Dedifferentiated amniotic fluid mesenchymal stem cell (primary cell): Measurements from ENCODE around the gene CLDN2.

Source experiments
- DNase-seq: peaks from one replicate; pipeline ENCODE4 v3.0.0-alpha.2; 2016; ENCODE audit errors: extremely low spot score

CLDN2 gene

DNA sequence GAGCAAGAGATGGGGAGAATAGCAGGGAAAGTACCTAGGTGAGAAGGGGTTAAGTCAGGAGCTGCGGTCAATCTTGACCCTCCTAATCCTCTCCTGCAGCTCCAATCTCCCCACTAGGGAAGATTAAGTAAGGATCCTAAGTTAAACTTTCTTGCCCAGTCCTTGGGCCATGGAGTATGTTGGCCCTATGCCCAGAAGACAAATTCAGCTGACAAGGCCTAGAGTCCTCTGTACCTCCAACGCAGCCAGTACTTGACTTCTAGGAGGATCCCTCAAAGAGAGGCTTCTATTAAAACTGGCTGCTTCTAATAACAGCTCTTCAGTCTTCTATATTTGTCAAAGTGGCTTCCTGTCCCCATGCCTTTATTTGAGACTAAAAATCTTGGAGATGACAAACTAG, 1.4 kb downstream of the CLDN2 start:
- DNase-seq, result no peak

DNA sequence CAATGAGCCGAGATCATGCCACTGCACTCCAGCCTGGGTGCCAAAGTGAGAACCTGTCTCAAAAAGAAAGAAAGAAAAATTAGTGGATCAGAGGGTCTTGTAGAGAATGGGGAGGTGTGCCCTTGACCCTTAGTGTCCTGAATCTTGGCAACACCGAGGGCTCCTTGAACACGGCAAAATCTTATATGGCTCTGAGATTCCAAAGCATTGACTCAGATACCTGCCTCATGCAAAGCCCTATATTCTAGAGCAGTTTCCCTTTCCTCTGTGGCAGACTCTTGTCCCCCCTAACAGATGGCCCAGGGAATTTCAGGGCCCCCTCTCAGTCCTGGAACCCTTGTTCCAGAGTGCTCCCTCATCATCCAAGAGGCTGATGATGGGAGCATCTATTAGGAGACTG, 6.8 kb downstream of the CLDN2 start:
- DNase-seq, result no peak

DNA sequence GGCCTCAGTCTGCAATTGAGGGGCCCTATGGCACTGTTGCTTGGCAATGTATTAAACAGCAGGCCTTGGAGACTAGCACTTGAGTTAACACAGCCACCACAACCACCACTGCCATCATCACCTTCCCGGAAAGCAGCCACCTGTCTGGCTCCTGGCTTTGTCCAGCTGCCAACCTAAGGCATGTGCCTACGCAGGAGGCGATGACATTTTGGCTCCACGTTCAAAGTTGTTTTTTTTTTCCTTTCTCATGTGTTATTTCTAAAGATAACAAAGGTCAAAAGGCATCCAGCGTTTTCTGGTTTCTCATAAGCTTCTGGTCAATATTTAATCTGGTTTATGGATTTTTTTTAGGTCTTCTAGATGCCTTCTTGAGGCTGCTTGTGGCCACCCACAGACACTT, 7.5 kb downstream of the CLDN2 start:
- DNase-seq, result no peak

DNA sequence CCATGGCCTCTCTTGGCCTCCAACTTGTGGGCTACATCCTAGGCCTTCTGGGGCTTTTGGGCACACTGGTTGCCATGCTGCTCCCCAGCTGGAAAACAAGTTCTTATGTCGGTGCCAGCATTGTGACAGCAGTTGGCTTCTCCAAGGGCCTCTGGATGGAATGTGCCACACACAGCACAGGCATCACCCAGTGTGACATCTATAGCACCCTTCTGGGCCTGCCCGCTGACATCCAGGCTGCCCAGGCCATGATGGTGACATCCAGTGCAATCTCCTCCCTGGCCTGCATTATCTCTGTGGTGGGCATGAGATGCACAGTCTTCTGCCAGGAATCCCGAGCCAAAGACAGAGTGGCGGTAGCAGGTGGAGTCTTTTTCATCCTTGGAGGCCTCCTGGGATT, 8.0 kb downstream of the CLDN2 start:
- no peak for DNase-seq

DNA sequence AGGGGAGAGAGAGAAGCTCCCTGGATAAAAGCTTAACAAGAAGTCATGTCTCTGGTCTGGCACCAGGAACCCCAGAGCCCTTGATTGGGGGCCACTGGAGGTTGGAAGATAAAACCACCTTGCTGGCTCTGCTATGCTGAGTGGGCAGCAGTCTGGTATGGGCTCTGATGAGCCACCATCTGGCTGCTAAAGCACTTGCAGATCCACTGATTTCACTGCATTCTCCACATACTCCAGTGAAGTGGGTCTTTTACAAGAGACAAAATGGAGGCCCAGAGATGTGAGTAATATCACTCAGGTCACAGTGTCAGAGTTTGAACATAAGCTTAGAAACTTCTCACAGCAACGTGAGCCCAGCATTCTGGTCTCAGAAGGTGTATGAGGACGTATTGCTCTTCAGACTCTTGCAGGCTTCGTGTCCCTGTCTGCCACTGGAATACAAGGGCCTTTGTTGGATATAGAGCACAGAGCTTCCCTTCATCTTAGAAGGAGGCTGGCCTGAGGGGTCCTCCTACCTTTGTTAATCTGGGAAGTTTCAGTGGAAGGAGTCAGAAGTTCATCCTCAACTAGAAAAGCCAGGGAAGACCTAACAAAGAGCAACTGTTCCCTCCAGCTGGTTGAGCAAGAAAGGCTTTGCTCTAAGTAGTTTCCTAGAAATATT, 11.8 kb downstream of the CLDN2 start:
- DNase-seq, result no peak

DNA sequence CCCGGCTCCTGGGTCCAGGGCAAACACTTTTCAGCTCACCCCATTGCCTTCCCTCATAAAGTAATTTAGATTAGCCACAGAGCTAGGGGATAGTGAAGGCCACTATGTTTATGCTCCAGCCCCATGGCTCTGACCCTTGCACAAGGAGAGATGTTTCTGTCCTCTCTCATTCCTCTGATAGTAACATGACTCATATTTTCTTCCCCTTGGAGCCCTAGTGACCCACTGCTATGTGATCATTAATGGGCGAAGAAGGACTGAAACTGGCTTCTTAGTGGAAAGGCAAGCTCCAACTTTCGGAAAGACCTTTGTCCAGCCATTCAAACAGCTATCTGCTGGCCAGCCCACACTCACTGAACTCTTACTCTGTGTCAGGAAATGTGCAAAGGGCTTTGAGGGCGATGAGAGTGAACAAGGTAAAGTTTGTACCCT, 12.3 kb downstream of the CLDN2 start:
- no peak for DNase-seq

DNA sequence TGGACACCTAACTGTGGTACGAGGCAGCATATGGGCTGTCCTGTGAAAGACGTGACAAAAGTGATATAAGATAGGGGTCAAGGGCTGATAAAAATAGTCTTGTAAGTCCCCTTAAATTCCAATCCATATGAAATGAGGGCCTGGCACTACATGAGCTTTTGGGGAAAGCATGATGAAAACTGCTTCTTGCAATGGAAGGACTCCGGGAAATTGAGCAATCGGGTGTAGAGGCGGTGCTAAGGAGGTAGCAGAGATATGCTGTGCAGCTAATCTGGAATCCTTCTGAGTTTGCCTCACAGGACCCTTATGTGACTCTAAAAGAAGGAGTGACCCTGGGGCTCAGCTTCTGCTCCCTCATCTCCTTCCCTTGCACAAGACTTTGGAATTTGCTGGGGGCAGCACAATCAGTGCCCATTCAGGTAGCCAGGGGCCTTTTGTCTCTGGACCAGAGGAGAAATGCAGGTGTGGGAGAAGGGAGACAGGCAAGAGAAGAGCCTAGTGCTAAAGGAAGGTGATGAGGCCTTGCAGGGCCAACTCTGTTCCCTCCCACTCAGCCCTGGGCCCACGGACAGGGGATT, 12.8 kb downstream of the CLDN2 start:
- DNase-seq, result no peak

DNA sequence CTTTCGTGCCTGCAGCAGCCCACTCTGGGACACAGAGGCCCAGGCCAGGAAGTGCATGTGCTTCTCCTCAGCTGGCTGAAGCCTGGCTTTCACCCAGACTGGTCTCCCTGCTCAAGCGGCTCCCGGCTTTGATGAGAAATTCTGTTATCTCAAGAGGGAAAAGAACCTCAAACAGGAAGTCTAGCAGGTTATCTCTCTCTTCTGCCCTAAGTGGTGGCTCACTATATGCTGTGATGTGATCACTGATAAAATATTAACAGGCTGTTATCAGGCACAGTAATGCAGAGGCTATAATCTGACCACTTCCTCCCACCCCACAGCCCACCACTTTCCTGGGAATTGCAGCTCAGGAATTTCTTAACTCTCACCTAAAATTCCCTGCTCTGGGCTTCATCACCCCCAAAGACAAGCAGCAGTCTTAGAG, 13.3 kb downstream of the CLDN2 start:
- DNase-seq, result no peak

DNA sequence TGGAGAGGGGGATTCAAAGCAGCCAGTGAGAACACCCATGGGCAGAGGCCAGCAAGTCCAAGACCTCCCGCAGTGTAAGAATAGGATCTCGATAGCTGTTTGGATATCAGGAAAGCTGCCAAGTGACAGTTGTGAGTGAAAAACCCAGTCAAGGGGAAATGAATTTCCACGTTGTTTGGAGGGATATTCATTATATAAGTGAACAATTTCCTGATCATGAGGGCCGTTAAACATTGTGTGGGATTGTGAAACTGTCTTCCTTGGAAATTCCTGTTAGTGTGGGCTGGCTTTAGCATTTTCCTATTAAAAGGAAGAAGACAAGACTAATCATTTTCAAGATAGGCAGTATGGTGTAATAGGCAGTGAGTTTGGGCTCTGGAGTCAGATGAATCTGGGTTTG, 15.0 kb downstream of the CLDN2 start:
- DNase-seq, result no peak

DNA sequence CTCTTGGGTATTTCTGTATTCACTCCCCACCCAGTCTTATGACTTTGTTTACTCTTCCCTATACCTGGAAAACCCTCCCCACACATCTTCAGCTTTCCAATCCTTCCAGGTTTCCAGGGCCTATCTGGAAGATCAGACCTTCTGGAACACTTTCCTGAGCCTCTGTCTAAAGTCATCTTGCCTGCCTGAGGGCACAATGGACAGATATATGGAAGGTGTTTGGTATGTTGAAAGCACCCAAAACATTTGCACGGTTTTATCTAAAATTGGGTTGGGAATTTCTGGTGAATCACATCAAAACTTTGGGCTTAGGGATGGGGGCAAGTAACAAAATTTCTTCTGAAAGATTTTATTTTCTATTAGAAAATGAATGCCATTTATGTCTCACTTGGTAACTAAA, 16.0 kb downstream of the CLDN2 start:
- DNase-seq, result no peak

DNA sequence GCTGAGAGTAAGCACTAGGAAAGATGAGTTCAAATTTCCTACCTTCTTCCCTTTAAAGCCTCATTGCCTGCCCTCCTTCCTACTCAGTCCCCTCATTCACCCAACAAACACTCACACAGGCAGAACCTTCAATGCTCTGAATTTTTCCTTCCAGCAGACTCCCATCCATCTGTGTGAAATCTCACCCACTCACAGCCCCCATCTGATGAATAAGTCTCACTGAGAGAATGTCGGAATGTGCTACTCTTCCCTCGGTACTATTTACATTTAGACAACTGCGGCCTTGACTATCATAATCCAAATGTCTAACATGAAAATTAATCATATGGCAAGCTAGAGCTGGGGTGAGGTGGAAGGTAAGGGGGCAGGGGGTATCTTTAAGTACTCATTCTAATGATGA, 19.4 kb downstream of the CLDN2 start:
- no peak for DNase-seq

DNA sequence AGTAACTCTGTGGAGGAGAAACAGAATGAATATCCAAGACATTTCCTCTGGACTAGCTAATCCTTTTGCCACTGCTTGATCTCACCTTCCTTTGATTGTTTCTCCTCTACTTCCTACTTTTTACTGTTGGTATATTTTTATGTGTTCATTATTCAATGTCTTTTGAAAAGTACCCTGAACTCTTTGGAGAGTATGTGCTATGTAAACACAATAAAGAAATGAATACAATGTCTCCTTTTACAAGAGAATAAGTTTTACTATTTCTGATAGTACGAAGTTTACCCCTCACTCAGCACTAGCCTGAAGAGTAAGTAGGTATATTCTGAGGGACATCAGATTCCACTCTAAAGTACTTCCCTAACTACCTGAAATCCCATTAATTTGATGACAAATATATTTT, 19.9 kb downstream of the CLDN2 start:
- DNase-seq, result no peak

DNA sequence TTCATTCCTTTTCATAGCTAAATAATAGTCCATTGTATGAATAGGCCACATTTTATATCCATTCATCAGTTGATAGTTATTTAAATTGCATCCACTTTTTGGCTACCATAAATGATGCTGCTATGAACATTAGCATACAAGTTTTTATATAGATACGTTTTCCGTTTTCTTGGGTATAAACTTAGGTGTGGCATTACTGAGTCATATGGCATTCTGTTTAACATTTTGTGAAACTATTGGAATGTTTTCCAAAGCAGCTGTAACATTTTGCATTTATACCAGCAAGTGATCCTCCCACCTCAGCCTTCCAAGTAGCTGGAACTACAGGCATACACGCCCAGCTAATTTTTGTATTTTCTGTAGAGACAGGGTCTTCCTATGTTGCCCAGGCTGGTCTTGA, 26.3 kb downstream of the CLDN2 start:
- DNase-seq, result no peak

DNA sequence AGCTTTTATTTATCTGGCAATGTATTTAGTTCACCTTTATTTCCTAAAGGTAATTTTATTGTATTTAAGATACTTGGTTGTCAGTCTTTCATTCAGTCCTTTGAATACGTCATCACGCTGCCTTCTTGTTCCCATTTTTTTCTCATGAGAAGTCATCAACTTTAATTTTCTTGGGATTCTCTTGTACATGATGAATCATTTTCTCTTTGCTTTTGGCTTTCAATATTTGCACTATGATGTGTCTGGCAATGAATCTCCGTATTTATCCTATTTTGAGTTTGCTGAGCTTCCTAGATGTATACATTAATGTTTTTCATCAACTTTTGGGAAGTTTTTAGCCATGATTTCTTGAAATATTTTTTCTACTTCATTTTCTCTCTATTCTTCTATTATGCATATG, 28.4 kb downstream of the CLDN2 start:
- DNase-seq, result no peak

DNA sequence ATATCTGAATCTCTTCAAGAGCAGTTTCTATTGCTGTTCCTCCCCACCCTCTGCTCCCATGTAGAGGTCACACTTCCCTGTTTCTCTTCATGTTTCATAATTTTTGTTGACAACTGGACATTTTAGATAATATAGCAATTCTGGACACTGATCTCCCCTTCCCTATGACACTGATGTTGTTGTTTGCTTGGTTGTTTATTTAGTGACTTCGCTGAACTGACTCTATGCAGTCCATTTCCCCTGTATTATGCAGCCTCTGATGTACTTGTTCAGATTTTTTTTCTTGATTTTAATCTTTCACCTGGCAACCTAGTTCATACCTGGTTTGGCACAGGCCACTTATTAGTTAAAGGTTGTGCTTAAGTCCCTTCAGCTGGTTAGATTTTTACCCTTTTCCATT, 29.2 kb downstream of the CLDN2 start:
- no peak for DNase-seq

DNA sequence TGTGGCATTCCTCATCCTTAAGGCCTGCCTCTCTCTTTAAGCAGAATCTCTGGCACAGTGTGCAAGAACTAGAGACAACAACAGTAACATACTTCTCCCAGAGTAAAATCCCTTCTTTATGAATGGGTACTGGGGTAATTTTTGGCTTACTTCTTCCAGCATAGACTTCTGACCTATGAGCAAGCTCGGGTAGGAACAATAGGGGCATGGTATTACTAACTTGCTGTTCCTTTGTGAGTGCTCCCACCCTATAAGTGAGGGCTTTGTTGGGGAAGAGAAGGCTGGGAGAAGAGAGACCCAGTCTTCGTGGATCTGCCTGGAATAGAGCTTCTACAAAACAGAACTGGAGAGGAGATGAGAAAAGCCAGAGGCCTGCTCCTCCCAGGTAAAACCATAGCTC, 30.2 kb downstream of the CLDN2 start:
- no peak for DNase-seq

DNA sequence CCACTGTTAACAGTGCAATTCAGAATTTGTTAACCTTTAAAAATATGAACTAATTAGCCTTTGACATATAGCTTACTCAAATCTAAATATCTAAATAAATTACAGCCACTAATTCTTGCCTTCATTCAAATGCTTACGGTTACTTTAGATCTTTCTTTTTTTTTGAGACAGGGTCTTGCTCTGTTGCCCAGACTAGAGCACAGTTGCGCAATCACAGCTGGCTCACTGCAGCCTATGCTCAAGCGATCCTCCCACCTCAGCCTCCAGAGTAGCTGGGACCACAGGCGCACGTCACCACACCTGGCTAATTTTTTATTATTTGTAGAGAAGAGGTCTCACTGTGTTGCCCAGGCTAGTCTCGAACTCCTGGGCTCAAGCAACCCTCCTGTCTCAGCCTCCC, 31.0 kb downstream of the CLDN2 start:
- DNase-seq, result no peak

DNA sequence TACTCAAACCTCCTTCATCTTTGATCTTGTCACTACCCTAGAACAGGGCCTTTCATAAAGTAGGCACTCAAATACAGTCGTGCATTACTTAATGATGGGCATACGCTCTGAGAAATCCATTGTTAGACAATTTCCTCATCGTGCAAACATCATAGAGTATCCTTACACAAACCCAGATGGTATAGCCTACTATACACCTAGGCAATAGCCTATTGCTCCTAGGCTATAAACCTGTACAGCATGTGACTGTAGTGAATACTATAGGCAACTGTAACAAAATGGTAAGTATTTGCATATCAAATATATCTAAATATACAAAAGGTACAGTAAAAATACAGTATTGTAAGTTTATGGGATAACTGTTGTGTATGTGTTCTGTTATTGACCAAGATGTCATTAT, 31.9 kb downstream of the CLDN2 start:
- no peak for DNase-seq

DNA sequence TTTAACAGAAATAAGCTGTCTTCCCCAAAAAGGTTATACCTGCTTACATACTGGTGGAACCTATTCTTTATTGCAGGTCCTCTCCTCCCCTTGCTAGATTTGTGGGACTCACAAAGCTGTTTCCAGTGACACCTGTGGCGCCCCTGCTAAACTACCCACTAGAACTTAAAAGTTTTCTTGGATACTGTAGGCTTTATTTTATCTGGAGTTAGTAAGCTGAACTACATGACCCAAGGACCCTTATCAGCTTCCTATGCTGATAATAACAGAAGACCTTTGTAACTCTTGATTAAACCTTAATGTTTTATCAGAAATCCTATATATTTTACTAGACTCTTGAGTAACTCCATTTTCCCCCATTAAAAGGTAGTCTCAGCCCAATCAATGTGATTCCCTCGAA, 32.3 kb downstream of the CLDN2 start:
- DNase-seq, result no peak

DNA sequence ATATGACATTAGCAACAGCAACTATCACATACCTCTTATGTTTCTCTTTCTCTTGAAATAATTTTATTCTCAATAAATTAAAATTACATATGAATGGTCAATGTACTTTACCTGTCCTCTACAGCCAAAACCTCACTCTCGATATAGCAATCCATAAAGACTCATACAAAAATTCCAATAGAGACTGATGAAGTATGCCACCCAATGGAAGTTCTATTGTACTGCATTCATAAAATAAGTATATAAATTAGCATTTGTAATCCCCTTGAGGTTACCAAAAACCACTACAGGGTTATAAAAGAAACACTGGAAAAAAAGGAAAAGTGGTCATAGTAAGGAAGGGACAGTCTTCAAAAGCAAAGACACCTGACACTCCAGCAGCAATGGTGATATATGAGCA, 32.8 kb downstream of the CLDN2 start:
- no peak for DNase-seq

DNA sequence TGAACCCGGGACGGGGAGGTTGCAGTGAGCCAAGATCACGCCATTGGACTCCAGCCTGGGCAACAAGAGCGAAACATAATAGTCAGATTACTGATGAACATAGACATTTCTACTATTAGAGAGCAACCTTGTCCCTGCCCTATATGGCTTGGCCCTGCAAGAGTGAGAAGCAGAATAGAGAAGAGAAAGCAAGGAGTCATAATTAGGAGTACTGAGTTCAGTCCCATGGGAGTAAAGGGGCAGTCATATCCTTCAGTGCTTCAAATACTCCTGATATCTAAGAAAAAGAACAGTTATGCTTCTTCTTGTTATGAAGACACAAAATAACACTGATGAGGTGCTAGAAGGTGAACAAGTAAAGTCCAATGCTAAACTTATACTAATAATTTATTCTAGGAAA, 33.8 kb downstream of the CLDN2 start:
- no peak for DNase-seq

DNA sequence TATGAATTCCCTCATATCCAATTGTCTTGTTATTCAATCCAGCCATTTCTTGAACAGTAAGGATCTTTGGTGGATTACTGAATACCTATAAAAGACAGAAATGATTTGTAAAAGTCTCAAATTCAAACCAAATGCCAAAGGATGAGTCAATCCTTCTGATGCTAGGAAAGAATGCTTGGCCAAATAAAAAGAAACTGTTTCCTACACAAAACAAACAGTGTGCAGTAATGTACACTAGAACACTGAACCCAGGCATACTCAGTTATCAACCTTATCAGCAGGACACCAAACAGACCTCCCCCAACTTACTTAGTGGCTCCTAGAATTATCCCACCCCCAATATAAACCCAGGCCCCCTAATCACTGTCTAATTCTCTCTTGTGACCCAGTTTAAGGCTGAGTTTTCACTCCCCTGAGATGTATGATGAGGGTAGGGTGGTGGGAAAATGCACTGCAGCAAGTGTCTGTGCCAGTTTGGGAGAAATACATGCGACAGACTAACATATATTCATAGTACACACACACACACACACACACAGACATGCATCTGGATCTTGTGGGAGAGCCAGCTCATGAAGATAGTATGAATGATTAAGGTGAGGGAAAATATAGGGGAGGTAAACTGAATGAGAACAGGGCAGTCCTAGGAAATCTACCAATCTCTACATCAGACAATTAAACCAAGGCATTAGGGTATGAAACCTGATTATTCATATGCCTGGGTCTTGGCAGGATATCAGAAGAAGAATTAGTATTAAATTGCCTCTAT, 35.0 kb downstream of the CLDN2 start:
- DNase-seq, result peak; percentile 22

DNA sequence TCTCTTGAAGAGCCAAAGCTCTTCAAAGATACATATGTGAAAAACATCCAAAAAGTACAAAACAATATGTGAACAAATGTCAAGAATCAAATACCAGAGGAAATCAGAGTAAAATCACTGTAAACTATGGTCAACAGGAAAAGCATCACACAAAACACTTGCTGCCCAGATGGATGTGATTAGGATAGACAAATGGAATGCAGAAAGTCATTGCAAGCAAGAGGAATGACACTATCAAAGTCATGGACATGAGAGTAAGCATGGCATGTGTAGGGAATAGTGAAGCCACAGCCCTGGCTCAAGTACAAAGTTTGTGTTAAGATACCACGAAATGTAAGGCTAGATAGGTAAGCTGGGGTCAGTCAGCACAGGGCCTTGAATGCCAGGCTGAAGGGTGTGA, 37.7 kb downstream of the CLDN2 start:
- no peak for DNase-seq
